Esophagus squamous epithelium (tissue), 4 donors: Measurements from ENCODE around the gene NUPR1.
A peak's percentile ranks its signal among the peaks of the same experiment; 100 is the strongest.

Experiments
- CTCF ChIP-seq, 6 experiments: fragments of 450-650 bp in 4 of 6; fragments of 200-600 bp in 2 of 6; sonication (generic) in 2 of 6; IDR thresholded peaks; one replicate each; pipeline ENCODE4 v1.5.1; 2016 to 2019; ENCODE audit warnings: antibody characterized with exemption in 6 of 6, mild to moderate bottlenecking in 4 of 6, moderate library complexity in 4 of 6
- POLR2A ChIP-seq, 4 donors: fragments of 450-650 bp; IDR thresholded peaks; one replicate each; pipeline ENCODE4 v1.6.1; 2017; ENCODE audit warnings: antibody characterized with exemption in 4 of 4, mild to moderate bottlenecking in 4 of 4, moderate library complexity in 3 of 4

GRCh38 chr16:28531777-28532744 is 6.7 kb downstream of the NUPR1 start:
- peak in 1 of 4 donors; percentile 21 for TF ChIP-seq POLR2A (IDR thresholded peaks at IDR 0.05)
- no peak for TF ChIP-seq CTCF (IDR thresholded peaks at IDR 0.05)
